ENCODE data around the gene CLEC16A. TPM values are rescaled to one million over a fixed set of nuclear protein-coding genes. Genes with fewer than 3 reads are reported as not detected.

The CLEC16A gene
- total RNA-seq, 2 experiments from 2014 or later: 30.9 to 35.1 TPM

- Mint-ChIP-seq H3K4me1 (peaks cover 59% of the 10 kb centered on the region), H3K9me3 (peaks cover 2% of the 10 kb centered on the region), H3K27me3 (no peaks in the 10 kb centered on the region), H3K4me3 (no peak overlapping the region), H3K36me3 (ENCODE audit: low read depth) (peaks cover 55% of the 10 kb centered on the region), H3K27ac (no peak overlapping the region)
- ChIA-PET POLR2A (no interaction called here), CTCF (interaction anchor here (0.8 kb wide), 1 partner anchor 118 kb away, joined by 4 read pairs; no protein-coding TSS in a partner anchor)
- DNase-seq: no peak
Measured at GRCh38 chr16:11117576-11118211, 173.3 kb downstream of the CLEC16A start.

GRCh38 chr16:11118479-11118878, 174.1 kb downstream of the CLEC16A start:
- CTCF ChIA-PET: interaction anchor here (0.8 kb wide), 1 partner anchor 119 kb away, joined by 4 read pairs; no protein-coding TSS in a partner anchor
- DNase-seq: no peak
- Mint-ChIP-seq H3K4me3 (no peak overlapping the region), H3K27me3 (no peaks in the 10 kb centered on the region), H3K9me3 (peaks cover 2% of the 10 kb centered on the region), H3K27ac (no peak overlapping the region), H3K36me3 (ENCODE audit: low read depth) (peaks cover 63% of the 10 kb centered on the region), H3K4me1 (peaks cover 53% of the 10 kb centered on the region)
- POLR2A ChIA-PET: no interaction called here

GRCh38 chr16:11121083-11121608, 176.8 kb downstream of the CLEC16A start:
- CTCF ChIA-PET: interaction anchor here (1.2 to 1.4 kb wide), 2 partner anchors 11 to 42 kb away, joined by 3 to 6 read pairs; no protein-coding TSS in a partner anchor
- Mint-ChIP-seq H3K36me3 (ENCODE audit: low read depth) (peaks cover 72% of the 10 kb centered on the region), H3K27me3 (no peaks in the 10 kb centered on the region), H3K4me1 (peaks cover 37% of the 10 kb centered on the region), H3K9me3 (peaks cover 2% of the 10 kb centered on the region), H3K4me3 (no peak overlapping the region), H3K27ac (no peak overlapping the region)
- no peak for DNase-seq
- POLR2A ChIA-PET: no interaction called here

GRCh38 chr16:11121914-11122692, 177.7 kb downstream of the CLEC16A start:
- POLR2A ChIA-PET: no interaction called here
- no peak overlapping the region for H3K27ac Mint-ChIP-seq

GRCh38 chr16:11123666-11124065, 179.3 kb downstream of the CLEC16A start:
- H3K9me3 Mint-ChIP-seq: peaks cover 2% of the 10 kb centered on the region
- H3K4me1 Mint-ChIP-seq: peaks cover 41% of the 10 kb centered on the region
- H3K4me3 Mint-ChIP-seq: no peak overlapping the region
- peaks cover 67% of the 10 kb centered on the region for H3K36me3 Mint-ChIP-seq (ENCODE audit: low read depth)
- ChIA-PET POLR2A (no interaction called here), CTCF (interaction anchor here (1.0 to 1.2 kb wide), 3 partner anchors 10 to 73 kb away, joined by 3 to 4 read pairs (median 3); no protein-coding TSS in a partner anchor)
- no peaks in the 10 kb centered on the region for H3K27me3 Mint-ChIP-seq
- no peak overlapping the region for H3K27ac Mint-ChIP-seq
- no peak for DNase-seq

More at GRCh38 chr16:11121914-11122692, 177.7 kb downstream of the CLEC16A start:
- no peaks in the 10 kb centered on the region for H3K27me3 Mint-ChIP-seq
- DNase-seq: no peak
- peaks cover 70% of the 10 kb centered on the region for H3K36me3 Mint-ChIP-seq (ENCODE audit: low read depth)
- CTCF ChIA-PET: interaction anchor here (1.2 kb wide), 1 partner anchor 12 kb away, joined by 6 read pairs; no protein-coding TSS in a partner anchor
- peaks cover 33% of the 10 kb centered on the region for H3K4me1 Mint-ChIP-seq
- H3K9me3 Mint-ChIP-seq: peaks cover 2% of the 10 kb centered on the region
- no peak overlapping the region for H3K4me3 Mint-ChIP-seq

GRCh38 chr16:11125936-11126335, 181.6 kb downstream of the CLEC16A start:
- ChIA-PET POLR2A (no interaction called here), CTCF (no interaction called here)
- DNase-seq: no peak
- Mint-ChIP-seq H3K4me3 (no peak overlapping the region), H3K27ac (no peak overlapping the region), H3K4me1 (peaks cover 59% of the 10 kb centered on the region), H3K9me3 (no peaks in the 10 kb centered on the region), H3K36me3 (ENCODE audit: low read depth) (peaks cover 65% of the 10 kb centered on the region), H3K27me3 (no peaks in the 10 kb centered on the region)

GRCh38 chr16:11126399-11127054, 182.2 kb downstream of the CLEC16A start:
- Mint-ChIP-seq H3K27me3 (no peaks in the 10 kb centered on the region), H3K36me3 (ENCODE audit: low read depth) (peaks cover 65% of the 10 kb centered on the region), H3K9me3 (no peaks in the 10 kb centered on the region), H3K4me1 (peaks cover 60% of the 10 kb centered on the region), H3K27ac (no peak overlapping the region), H3K4me3 (no peak overlapping the region)
- DNase-seq: no peak
- ChIA-PET CTCF (no interaction called here), POLR2A (no interaction called here)

- no peak overlapping the region for H3K4me3 Mint-ChIP-seq
Measured at GRCh38 chr16:11127610-11128195, 183.3 kb downstream of the CLEC16A start.

GRCh38 chr16:11128211-11129141, 184.1 kb downstream of the CLEC16A start:
- H3K36me3 Mint-ChIP-seq (ENCODE audit: low read depth): peaks cover 58% of the 10 kb centered on the region

More at GRCh38 chr16:11127610-11128195, 183.3 kb downstream of the CLEC16A start:
- H3K27me3 Mint-ChIP-seq: no peaks in the 10 kb centered on the region
- no peak for DNase-seq
- ChIA-PET POLR2A (no interaction called here), CTCF (interaction anchor here (1.1 kb wide), 2 partner anchors 10 to 76 kb away, joined by 3 read pairs; no protein-coding TSS in a partner anchor)
- H3K27ac Mint-ChIP-seq: peak overlapping the region; percentile 83
- peaks cover 65% of the 10 kb centered on the region for H3K36me3 Mint-ChIP-seq (ENCODE audit: low read depth)
- H3K4me1 Mint-ChIP-seq: peaks cover 63% of the 10 kb centered on the region
- no peaks in the 10 kb centered on the region for H3K9me3 Mint-ChIP-seq

GRCh38 chr16:11129378-11129781, 185.0 kb downstream of the CLEC16A start:
- no peak for DNase-seq
- ChIA-PET POLR2A (no interaction called here), CTCF (interaction anchor here (0.8 to 1.5 kb wide), 4 partner anchors 9 to 178 kb away, joined by 3 to 5 read pairs (median 3); no protein-coding TSS in a partner anchor)
- H3K4me1 Mint-ChIP-seq: peaks cover 71% of the 10 kb centered on the region
- no peak overlapping the region for H3K4me3 Mint-ChIP-seq
- no peaks in the 10 kb centered on the region for H3K27me3 Mint-ChIP-seq
- no peaks in the 10 kb centered on the region for H3K9me3 Mint-ChIP-seq
- peak overlapping the region; percentile 83 for H3K27ac Mint-ChIP-seq
- peaks cover 53% of the 10 kb centered on the region for H3K36me3 Mint-ChIP-seq (ENCODE audit: low read depth)

More at GRCh38 chr16:11128211-11129141, 184.1 kb downstream of the CLEC16A start:
- ChIA-PET CTCF (interaction anchor here (0.5 to 1.5 kb wide), 7 partner anchors 9 to 209 kb away, joined by 3 to 5 read pairs (median 3); no protein-coding TSS in a partner anchor), POLR2A (no interaction called here)
- Mint-ChIP-seq H3K4me3 (no peak overlapping the region), H3K27me3 (no peaks in the 10 kb centered on the region), H3K9me3 (no peaks in the 10 kb centered on the region), H3K4me1 (peaks cover 70% of the 10 kb centered on the region), H3K27ac (peak overlapping the region; percentile 83)
- peak; percentile 43 for DNase-seq

- Mint-ChIP-seq H3K36me3 (ENCODE audit: low read depth) (peaks cover 62% of the 10 kb centered on the region), H3K4me3 (no peak overlapping the region), H3K27ac (peak overlapping the region; percentile 0), H3K9me3 (no peaks in the 10 kb centered on the region), H3K4me1 (peaks cover 81% of the 10 kb centered on the region), H3K27me3 (no peaks in the 10 kb centered on the region)
- ChIA-PET CTCF (interaction anchor here (0.8 to 0.9 kb wide), 2 partner anchors 11 to 17 kb away, joined by 3 read pairs; no protein-coding TSS in a partner anchor), POLR2A (no interaction called here)
- DNase-seq: no peak
Measured at GRCh38 chr16:11130978-11131665, 186.8 kb downstream of the CLEC16A start.

Measured in activated CD4-positive, alpha-beta T cell treated with anti-CD3 and anti-CD28 coated beads, Interleukin-2, amount 10 ng/mL, durations not matched to agents 7 days and 5 days (primary cell).